Measurements from ENCODE around the gene IFNGR2. TPM values are rescaled to one million over a fixed set of nuclear protein-coding genes. Genes with fewer than 3 reads are reported as not detected.
"Not testable (repeated sequence)": the region's sequence is repeated elsewhere in the genome, so short reads cannot be mapped to it uniquely, and the experiment has no call there.

Gene IFNGR2
- total and polyA plus RNA-seq, 2 of the 8 experiments (the other 6 are each of a cell fraction or from before 2014, with no cell fraction given): 36.0 to 46.4 TPM

DNA sequence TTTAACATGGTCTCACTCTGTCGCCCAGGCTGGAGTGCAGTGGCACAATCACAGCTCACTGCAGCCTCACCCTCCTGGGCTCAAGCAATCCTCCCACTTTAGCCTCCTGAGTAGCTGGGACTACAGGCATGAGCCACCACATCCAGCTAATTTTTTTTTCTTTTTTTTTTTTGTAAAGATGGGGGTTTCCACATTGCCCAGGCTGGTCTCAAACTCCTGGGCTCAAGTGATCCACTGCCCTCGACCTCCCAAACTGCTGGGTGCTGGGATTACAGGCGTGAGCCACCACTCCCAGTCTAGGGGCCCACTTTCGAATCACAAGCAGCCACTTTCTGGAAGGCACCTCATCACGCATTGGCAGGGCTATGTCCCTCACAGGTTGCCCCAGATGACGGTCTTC lies 21.8 kb upstream of the IFNGR2 start:
- H4K5ac ChIP-seq (ENCODE audit: insufficient read length, low read depth, low read length); H3K23ac ChIP-seq (ENCODE audit: insufficient read length); H3K14ac ChIP-seq (ENCODE audit: insufficient read length); H2BK5ac ChIP-seq (ENCODE audit: low read depth, low read length); H3K9me3 ChIP-seq (ENCODE audit: insufficient read depth in 2 of 2, low read depth in 1 of 2, low read length in 1 of 2); H4K20me1 ChIP-seq (replicated peaks in 1 of 2; ENCODE audit: control insufficient read depth in 1 of 2, insufficient read depth in 2 of 2, low read length in 2 of 2); H3K4me1 ChIP-seq (replicated peaks in 1 of 4; ENCODE audit: control insufficient read depth in 3 of 4, insufficient read depth in 4 of 4, low read length in 3 of 4); H4K8ac ChIP-seq (ENCODE audit: extremely low read depth, insufficient read depth, low read length); H3K23me2 ChIP-seq (ENCODE audit: low read depth, low read length); H3K27ac ChIP-seq (ENCODE audit: low read depth, low read length); POLR2A ChIA-PET (ENCODE audit: partially characterized antibody); H3K4me2 ChIP-seq (ENCODE audit: insufficient read depth in 1 of 2, low read depth in 2 of 2, low read length in 2 of 2); H3K79me2 ChIP-seq (ENCODE audit: control insufficient read depth in 1 of 2, insufficient read depth in 2 of 2, low read length in 2 of 2); H3K18ac ChIP-seq (ENCODE audit: extremely low read depth, low read length); H2BK20ac ChIP-seq (ENCODE audit: low read length); H3K9ac ChIP-seq (replicated peaks in 1 of 4; ENCODE audit: extremely low read depth in 1 of 4, low read depth in 3 of 4, low read length in 3 of 4); H3K56ac ChIP-seq (replicated peaks; ENCODE audit: insufficient read length, low read depth, low read length); DNase-seq (ENCODE audit: low read depth in 1 of 2, low spot score in 2 of 2); H2BK12ac ChIP-seq (ENCODE audit: low read depth, low read length); H2AK5ac ChIP-seq (ENCODE audit: low read depth, low read length); H3K4me3 ChIP-seq (ENCODE audit: extremely low read depth in 1 of 4, insufficient read depth in 2 of 4, low read depth in 3 of 4, low read length in 4 of 4); H4K91ac ChIP-seq (replicated peaks; ENCODE audit: insufficient read length, low read length); H2AFZ ChIP-seq (ENCODE audit: low read length); FAIRE-seq; H3K27me3 ChIP-seq (replicated peaks in 1 of 4; ENCODE audit: control insufficient read depth in 3 of 4, extremely low read depth in 1 of 4, insufficient read depth in 3 of 4, low read length in 3 of 4); H2BK120ac ChIP-seq (replicated peaks; ENCODE audit: low read depth, low read length); H2BK15ac ChIP-seq (ENCODE audit: low read length); H3K36me3 ChIP-seq (ENCODE audit: control insufficient read depth in 2 of 4, insufficient read depth in 4 of 4, low read length in 3 of 4); H3K79me1 ChIP-seq (ENCODE audit: low read depth, low read length); H3K4ac ChIP-seq (replicated peaks; ENCODE audit: insufficient read length, low read depth, low read length): not testable (repeated sequence)
- 93% methylated on average over 6 of the region's 6 CpGs; no CpG with 5 or more reads in 1 of the 2 experiments for WGBS, 2 experiments (ENCODE audit: extremely low coverage in 1 of 2, insufficient coverage in 1 of 2, insufficient read length in 1 of 2, insufficient replicate concordance in 2 of 2, low coverage in 1 of 2, low lambda C conversion rate in 2 of 2, missing lambda C conversion rate in 1 of 2)
- CTCF ChIA-PET (ENCODE audit: partially characterized antibody): interaction anchor here (0.6 to 2.6 kb wide), 4 partner anchors 15 to 64 kb away, joined by 3 to 12 read pairs (median 5); no protein-coding TSS in a partner anchor
